ENCODE data around the gene ZC3H12A.

GRCh38 chr1:37468037-37468436, 6.3 kb upstream of the ZC3H12A start:
- TF ChIP-seq CTCF (conservative IDR thresholded peaks at IDR 0.05): no peak
- TF ChIP-seq ZFX (IDR thresholded peaks at IDR 0.05): no peak

Measured in C4-2B (cell line).